GM18907 (cell line): ENCODE data around the gene YOD1.
"Not testable (repeated sequence)": the region's sequence is repeated elsewhere in the genome, so short reads cannot be mapped to it uniquely, and the experiment has no call there.

Experiments used
- ATAC-seq: cut with Tn5 transposase; IDR thresholded peaks from one replicate; pipeline ENCODE4 v1.9.1; 2021; ENCODE audit warnings: mild to moderate bottlenecking, moderate library complexity; ENCODE audit not compliant: unreplicated experiment

Gene YOD1

DNA sequence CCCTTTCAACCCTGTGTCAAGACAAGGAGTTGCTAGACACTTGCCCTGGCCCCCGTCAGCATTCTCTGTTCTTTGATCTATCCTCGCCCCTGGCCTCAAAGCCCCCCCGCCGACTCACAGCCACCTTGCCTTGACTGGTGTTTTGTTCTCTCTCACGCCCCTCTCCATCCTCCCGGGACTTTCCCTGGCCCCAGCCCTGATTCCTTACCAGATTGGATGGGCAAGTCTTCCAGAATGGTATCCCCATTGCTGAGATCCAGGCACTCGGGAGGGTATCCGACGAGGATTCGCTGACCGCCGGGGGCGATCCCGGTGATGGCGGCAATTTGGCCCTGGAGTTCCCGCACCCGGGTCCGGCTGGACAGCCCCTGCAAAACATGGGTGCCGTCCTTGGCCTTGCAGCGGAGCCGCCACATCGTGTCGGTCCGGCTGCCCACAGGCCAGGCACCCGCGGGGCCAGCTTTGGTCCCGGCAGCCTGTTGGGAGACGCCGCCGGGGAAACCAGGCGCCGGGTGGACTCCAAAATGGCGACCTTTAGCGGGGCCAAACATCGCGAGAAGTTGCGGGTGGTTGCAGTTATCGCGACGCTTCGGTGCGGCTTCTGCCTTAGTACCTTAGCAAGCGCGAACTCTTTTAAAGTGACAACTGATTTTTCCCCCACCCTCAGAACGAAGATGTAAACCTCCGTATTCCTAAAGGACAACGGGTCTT, 373 bp downstream of the YOD1 start:
- ATAC-seq: peak; percentile 59

- no peak for ATAC-seq
Measured at GRCh38 chr1:207049974-207050391, 1.0 kb downstream of the YOD1 start.

- no peak for ATAC-seq
Measured at GRCh38 chr1:207049514-207049913, 1.5 kb downstream of the YOD1 start.

- no peak for ATAC-seq
Measured at GRCh38 chr1:207049054-207049453, 2.0 kb downstream of the YOD1 start.

GRCh38 chr1:207048041-207048440, 3.0 kb downstream of the YOD1 start:
- ATAC-seq: no peak

GRCh38 chr1:207047505-207047904, 3.5 kb downstream of the YOD1 start:
- no peak for ATAC-seq

- ATAC-seq: no peak
Measured at GRCh38 chr1:207045453-207045852, 5.6 kb downstream of the YOD1 start.

DNA sequence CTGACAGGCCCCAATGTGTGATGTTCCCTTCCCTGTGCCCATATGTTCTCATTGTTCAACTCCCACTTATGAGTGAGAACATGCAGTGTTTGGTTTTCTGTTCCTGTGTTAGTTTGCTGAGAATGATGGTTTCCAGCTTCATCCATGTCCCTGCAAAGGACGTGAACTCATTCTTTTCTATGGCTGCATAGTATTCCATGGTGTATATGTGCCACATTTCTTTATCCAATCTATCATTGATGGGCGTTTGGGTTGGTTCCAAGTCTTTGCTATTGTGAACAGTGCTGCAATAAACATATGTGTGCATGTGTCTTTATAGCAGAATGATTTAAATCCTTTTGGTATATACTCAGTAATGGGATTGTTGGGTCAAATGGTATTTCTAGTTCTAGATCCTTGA, 9.6 kb downstream of the YOD1 start:
- ATAC-seq: not testable (repeated sequence)

- ATAC-seq: no peak
Measured at GRCh38 chr1:207040181-207040533, 10.9 kb downstream of the YOD1 start.

- no peak for ATAC-seq
Measured at GRCh38 chr1:207039380-207040180, 11.4 kb downstream of the YOD1 start.

- ATAC-seq: no peak
Measured at GRCh38 chr1:207036865-207037264, 14.1 kb downstream of the YOD1 start.

DNA sequence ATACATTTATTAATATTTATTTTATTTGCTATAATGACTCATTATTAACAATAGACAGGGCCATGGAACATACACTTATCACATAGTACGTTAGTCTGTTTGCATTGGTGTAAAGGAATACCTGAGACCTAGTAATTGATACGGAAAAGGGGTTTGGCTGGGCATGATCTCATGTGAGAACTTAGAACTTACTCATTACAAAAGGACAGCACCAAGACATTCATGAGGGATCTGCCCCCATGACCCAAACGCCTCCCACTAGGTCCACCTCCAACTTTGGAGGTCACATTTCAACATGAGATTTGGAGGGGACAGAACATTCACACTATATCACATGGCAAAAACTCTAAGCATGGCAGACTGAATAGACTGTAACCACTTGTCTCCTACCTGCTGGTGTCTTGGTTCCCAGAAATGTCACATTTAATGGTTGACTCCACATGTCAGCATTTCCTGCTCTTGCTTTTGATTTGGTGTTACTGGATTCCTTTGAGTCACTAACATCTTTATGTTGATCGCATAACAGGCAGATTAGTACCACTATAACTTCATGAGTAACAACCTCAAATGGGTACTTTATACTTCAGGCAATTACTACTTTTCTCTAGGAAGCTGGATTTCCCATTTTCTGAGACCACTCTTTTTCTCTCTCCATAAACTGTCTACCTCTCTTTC, 15.0 kb downstream of the YOD1 start:
- ATAC-seq: no peak

DNA sequence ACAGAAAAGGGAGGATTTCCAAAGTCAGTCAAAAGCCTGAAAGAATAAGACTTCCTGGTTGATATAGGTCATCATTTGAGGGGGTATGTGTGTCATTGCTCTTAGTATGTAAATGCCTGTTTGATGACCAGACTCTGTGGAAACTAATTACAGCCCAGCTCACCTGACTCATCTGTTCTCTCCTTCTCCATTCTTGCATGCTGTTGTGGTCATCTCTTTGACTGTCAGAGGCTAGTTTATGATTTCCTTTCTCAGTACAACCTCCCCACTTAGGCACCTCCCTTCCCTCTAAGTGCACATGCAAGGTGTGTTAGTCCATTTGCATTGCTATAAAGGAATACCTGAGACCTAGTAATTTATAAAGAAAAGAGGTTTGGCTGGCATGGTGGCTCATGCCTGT, 16.0 kb downstream of the YOD1 start:
- ATAC-seq: no peak

DNA sequence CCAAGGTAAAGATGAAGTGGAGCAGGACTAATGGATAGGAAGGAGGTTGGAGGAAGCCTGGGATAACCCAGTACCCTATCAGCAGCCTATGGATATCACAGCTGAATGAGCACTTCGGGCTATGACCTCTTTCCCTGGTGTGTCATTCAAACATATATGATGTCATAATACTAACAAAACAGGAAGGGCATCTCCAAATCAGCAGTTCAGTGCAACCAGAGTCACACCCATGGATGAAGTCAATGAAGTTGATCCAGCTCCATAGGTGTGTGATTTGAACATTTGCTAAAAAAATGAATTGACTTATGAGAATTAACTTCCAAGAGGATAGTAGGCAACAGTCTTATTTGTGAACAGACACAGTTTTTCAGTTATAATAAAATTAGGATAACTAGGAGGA, 16.8 kb downstream of the YOD1 start:
- ATAC-seq: no peak

GRCh38 chr1:207033302-207033701, 17.7 kb downstream of the YOD1 start:
- no peak for ATAC-seq

DNA sequence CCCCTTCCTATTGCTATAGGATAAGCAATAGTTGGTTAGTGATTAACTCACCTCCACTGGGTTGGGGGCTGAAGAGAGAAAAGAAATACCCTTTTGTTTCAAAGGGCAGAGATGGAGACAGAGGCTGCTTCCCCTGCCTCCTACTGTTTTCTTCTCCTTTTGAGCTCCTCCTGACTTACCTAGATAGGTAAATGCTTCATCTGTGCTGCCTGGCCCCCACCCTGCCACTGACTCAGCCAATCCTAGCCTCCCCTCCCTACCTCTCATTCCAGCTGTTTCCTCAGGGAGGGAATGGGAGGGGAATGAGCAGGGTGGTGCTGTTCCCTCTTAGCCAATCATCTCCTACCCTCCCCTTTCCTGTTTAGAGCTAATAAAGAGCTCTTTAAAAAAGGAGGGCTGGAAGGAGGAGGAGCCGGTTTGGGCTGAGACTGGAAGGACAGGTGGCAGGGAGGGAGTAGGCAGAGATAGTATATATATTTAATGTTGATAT, 18.4 kb downstream of the YOD1 start, which contains the start of gene C1orf116:
Gene C1orf116, minus strand, starts transcription at position 229 of the 490 bp plus-strand sequence. CDS start 5,158 bp downstream, outside the sequence.
- no peak for ATAC-seq

- ATAC-seq: no peak
Measured at GRCh38 chr1:207031632-207032264, 19.3 kb downstream of the YOD1 start.

- ATAC-seq: no peak
Measured at GRCh38 chr1:207031016-207031415, 20.0 kb downstream of the YOD1 start.

- ATAC-seq: no peak
Measured at GRCh38 chr1:207030522-207031009, 20.4 kb downstream of the YOD1 start.

DNA sequence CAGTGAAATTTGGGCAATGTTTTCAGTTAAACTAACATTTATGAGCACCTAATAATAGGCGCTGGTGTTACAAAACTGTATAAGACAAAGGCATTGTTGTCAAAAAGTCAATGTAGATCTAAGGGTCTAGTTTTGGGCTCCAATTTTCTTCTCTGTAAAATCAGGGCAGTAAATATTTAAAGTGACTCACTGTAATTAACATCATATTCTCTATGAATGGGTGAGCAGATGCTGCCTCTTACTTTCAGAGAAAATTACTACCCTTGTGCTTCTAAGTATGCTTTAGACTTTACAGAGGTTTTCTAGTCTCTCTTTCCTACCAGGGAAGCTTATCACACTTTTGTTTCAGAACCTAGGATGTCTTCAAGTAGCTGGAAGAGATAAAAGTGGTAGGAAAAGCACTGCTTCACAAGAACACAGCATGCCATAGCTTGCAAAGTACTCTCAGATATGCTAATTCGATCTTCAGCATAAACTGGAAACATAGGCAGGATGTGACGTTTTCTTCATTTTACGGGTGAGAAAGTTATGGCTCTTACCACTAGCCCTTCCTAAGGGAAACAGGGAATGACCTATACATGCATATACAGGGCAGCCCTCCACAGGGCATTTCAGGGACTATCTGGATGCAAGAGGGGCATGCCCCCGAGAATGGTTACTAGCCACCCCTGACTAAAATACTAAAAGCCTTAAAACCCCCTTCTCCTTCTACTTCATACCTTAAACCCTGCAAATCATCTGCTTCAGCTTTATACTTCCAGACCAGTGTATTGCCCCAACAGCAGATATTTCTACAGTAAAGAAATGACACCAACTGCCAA, 21.1 kb downstream of the YOD1 start:
- no peak for ATAC-seq
